Measurements from ENCODE around the gene ADCY9. TPM values are rescaled to one million over a fixed set of nuclear protein-coding genes. Genes with fewer than 3 reads are reported as not detected.
"Not testable (repeated sequence)": the region's sequence is repeated elsewhere in the genome, so short reads cannot be mapped to it uniquely, and the experiment has no call there.

Gene ADCY9
- total and polyA plus RNA-seq, 12 donors, result 11.5 to 57.6 (median 42.7) TPM

DNA sequence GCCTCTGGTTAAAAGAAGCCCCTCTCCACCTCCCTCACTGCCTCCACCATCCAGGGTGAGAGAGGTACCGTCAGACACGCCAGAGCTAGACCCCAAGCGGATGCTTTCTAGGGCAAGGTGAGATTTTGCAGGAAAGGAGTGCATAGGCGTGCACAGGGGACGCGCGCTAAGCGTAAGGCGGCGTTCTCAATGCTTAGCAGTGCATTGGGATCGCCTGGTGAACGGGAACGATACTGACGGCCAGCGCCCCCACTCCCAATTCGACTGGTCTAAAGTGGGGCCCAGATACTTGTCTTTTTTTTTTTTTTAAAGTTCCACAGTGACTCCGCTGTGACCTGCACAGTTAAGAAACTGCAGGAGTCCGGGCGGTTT lies 177.8 kb downstream of the ADCY9 start:
- no peaks in the 10 kb centered on the region for H3K9me3 ChIP-seq
- ATAC-seq (peak in 6 of 8 donors; percentile 12 to 49 (median 30)), DNase-seq (no peak)
- no peaks in the 10 kb centered on the region for H3K36me3 ChIP-seq
- H3K4me3 ChIP-seq, result peak overlapping the region; percentile 41 to 67 (median 54)
- no peaks in the 10 kb centered on the region for H3K27me3 ChIP-seq
- peak overlapping the region in 1 of 10 donors; percentile 62 for H3K27ac ChIP-seq
- intact Hi-C loops (cut with DNase I), result no loop called here
- H3K4me1 ChIP-seq, result peaks cover 0 to 12% (median 10%) of the 10 kb centered on the region in 9 donors
- TF ChIP-seq CTCF (IDR thresholded peaks at IDR 0.05), result no peak
- WGBS, 2 donors, result 60% methylated on average over 19 of the region's 19 CpGs

GRCh38 chr16:3937066-3937875 lies 179.0 kb downstream of the ADCY9 start:
- Histone ChIP-seq H3K27ac (no peak overlapping the region), H3K9me3 (no peaks in the 10 kb centered on the region), H3K36me3 (no peaks in the 10 kb centered on the region), H3K27me3 (no peaks in the 10 kb centered on the region), H3K4me3 (no peak overlapping the region), H3K4me1 (peaks cover 0 to 12% (median 10%) of the 10 kb centered on the region in 9 donors)
- ATAC-seq (no peak), DNase-seq (no peak)
- no peak for TF ChIP-seq CTCF (IDR thresholded peaks at IDR 0.05)
- 95% methylated on average over 13 of the region's 13 CpGs for WGBS, 2 donors
- intact Hi-C loops (cut with DNase I), result no loop called here

GRCh38 chr16:3935921-3936320 lies 180.3 kb downstream of the ADCY9 start:
- H3K4me1 ChIP-seq, result peaks cover 0 to 12% (median 10%) of the 10 kb centered on the region in 9 donors
- H3K9me3 ChIP-seq, result no peaks in the 10 kb centered on the region
- no peak overlapping the region for H3K27ac ChIP-seq
- intact Hi-C loops (cut with DNase I), result loop anchor here in 1 of 10 donors (1.0 kb wide), 1 partner anchor 314 kb away; no protein-coding TSS in a partner anchor
- no peaks in the 10 kb centered on the region for H3K27me3 ChIP-seq
- no peak overlapping the region for H3K4me3 ChIP-seq
- DNase-seq, result no peak
- WGBS, 2 donors, result 87 to 92% methylated on average over 4 of the region's 4 CpGs
- H3K36me3 ChIP-seq, result no peaks in the 10 kb centered on the region
- no peak for TF ChIP-seq CTCF (IDR thresholded peaks at IDR 0.05)
- no peak for ATAC-seq

DNA sequence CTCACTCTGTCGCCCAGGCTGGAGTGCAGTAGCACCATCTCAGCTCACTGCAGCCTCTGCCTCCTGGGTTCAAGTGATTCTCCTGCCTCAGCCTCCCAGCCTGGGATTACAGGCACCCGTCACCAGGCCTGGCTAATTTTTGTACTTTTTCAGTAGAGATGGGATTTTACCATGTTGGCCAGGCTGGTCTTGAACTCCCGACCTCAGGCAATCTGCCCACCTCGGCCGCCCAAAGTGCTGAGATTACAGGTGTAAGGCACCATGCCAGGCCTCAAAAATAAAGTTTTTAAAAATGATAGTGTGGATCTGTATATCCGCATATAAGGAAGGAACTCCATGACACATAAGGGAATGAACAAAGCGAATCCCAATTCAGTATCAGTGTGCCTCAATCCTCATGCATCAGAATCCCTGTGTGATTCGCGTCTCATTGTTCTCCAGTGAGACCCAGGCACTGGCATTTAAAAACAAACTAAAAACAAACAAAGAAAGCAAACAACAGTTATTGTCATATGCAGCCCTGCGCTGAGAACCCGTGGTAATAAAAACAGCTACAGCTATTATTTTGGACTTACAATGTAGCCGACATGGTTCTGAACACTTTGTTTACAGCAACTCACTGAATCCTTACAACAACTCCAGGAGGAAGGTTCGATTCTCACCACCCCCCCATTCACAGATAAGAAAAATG lies 181.6 kb downstream of the ADCY9 start:
- no peak for DNase-seq
- Histone ChIP-seq H3K4me1 (peaks cover 0 to 12% (median 10%) of the 10 kb centered on the region in 9 donors), H3K36me3 (no peaks in the 10 kb centered on the region), H3K27me3 (no peaks in the 10 kb centered on the region), H3K4me3 (no peak overlapping the region), H3K27ac (no peak overlapping the region), H3K9me3 (no peaks in the 10 kb centered on the region)
- no peak for ATAC-seq
- no peak for TF ChIP-seq CTCF (IDR thresholded peaks at IDR 0.05)
- 87 to 89% methylated on average over 13 of the region's 13 CpGs for WGBS, 2 donors
- intact Hi-C loops (cut with DNase I), result loop anchor here in 1 of 10 donors (1.0 kb wide), 1 partner anchor 316 kb away; no protein-coding TSS in a partner anchor

DNA sequence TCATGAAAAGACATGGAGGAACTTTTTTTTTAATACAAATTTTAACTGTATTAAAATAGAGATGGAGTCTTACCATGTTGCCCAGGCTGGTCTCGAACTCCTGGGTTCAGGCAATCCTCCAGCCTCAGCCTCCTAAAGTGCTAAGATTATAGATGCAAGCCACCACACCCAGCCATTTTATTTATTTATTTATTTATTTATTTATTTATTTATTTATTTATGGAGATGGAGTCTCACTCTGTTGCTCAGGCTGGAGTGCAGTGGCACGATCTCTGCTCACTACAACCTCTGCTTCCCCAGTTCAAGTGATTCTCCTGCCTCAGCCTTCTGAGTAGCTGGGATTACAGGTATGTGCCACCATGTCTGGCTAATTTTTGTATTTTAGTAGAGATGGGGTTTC lies 189.1 kb downstream of the ADCY9 start:
- intact Hi-C loops (cut with DNase I); H3K27me3 ChIP-seq; H3K36me3 ChIP-seq; DNase-seq; H3K4me3 ChIP-seq; H3K9me3 ChIP-seq; H3K4me1 ChIP-seq; ATAC-seq; H3K27ac ChIP-seq: not testable (repeated sequence)
- 96 to 97% methylated on average over 2 of the region's 2 CpGs for WGBS, 2 donors
